Left renal pelvis (tissue), 4 donors: ENCODE data around the gene CYP39A1. TPM values are rescaled to one million over a fixed set of nuclear protein-coding genes. Genes with fewer than 3 reads are reported as not detected.

Experiments used
- DNase-seq, 4 donors: peaks; one replicate each; pipeline ENCODE4 v3.0.0-alpha.2; 2013; ENCODE audit warnings: low read depth in 4 of 4, low spot score in 3 of 4
- polyA plus RNA-seq, 4 donors: library from polyadenylated mRNA; unstranded; fragments of 120-200 nt; gene quantifications; one replicate each; pipeline ENCODE4 v1.2.1, GENCODE V29; 2013; ENCODE audit not compliant: insufficient read length in 4 of 4

The CYP39A1 gene
- polyA plus RNA-seq, 4 donors = 8.1 to 13.6 (median 8.7) TPM

DNA sequence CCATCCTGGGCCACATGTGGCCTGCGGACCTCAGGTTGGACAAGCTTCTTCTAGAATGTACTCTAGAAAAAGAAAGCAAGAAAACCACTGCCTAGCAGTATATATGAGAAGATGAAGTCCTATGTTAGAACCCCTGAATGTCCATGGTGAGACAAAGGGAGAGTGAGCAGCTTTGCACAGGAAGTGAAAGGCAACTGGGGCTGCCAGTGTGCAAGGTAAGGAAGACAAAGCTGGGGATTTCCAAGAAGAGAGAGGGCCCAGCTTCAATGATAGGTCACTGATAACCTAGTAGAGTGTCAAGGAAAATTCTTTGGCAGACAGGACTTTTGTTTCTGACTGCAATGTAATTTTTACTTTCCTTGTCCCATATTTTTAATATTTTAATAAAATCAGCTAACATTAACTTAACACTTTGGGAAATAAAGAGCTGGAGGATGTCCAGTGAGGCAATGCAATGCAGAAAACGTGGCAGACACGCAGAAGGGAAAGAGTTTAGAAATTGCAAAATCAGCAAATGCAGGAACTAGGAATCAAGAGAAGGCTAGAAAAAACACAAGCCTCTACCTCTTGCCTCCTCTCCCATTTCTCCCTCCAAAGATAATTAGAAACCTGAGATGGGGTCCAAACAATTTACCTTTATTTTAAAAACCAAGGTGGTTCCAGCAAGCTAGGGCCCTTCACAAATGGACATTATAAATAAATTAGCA lies 47.4 kb downstream of the CYP39A1 start:
- DNase-seq = no peak

DNA sequence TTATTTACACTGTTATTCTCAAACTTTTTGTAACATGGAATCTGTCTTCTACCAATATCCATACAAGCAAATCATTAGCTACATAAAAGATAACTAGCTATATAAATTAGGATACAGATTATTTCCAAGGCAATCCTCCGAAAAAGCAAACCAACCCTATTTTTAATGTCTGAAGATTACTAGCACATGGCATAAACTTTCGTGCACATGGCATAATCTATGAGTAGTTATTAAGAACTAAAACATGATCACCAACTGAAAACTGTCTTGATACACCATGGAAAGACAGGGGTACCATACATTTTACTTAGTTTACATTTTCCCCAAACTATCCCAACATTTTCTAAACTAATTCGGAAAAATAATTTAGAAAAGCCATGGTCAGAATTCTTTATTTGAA lies 54.4 kb downstream of the CYP39A1 start:
- no peak for DNase-seq

DNA sequence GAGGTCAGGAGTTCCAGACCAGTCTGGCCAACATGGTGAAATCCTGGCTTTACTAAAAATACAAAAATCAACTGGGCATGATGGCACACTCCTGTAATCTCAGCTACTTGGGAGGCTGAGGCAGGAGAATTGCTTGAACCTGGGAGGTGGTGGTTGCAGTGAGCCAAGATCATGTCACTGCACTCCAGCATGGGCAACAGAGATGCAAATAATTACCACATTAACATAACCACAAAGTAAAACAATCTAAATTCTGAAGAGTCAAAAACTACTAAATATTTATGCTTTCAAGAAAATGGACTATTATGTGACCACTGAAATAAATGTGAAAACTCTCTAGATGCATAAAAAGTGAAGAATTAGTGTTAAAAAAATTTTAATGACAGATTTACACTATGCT lies 59.9 kb downstream of the CYP39A1 start:
- no peak for DNase-seq

DNA sequence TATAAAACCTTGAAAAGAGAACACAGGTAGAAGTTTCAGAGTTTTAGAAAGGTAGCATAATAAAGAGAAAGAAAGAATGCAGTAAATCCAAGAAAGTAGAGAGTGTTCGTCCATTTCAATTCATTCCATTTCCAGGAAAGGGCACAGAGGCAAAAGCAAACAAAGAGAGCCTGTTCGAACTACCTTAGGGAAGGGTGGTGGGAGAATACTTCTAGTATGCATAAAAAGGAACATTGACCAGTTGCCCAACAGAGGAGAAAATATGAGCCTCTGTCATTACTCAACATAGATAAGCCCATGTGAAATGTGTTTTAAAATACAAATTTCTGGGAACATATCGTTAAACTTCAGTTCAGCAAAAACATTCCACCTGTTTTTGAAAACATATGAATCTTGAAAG lies 60.6 kb downstream of the CYP39A1 start:
- DNase-seq = no peak

DNA sequence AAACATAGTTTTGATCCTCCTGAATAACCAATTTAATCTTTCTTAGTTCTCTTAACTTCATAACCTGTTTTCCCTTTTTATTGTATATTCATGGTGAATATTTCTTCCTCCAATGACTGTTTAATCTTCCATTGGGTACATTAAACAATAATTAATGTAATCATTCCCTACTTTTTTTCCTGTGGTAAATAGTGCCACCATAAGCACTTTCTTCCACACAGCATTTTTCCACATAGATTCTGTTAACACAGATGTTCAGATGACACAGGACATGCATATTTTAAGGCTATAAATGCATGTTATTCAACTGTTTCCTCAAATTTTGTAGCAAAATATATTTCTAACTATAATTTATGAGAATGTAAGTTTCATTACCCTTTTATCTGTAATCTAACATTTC lies 61.9 kb downstream of the CYP39A1 start:
- no peak for DNase-seq

DNA sequence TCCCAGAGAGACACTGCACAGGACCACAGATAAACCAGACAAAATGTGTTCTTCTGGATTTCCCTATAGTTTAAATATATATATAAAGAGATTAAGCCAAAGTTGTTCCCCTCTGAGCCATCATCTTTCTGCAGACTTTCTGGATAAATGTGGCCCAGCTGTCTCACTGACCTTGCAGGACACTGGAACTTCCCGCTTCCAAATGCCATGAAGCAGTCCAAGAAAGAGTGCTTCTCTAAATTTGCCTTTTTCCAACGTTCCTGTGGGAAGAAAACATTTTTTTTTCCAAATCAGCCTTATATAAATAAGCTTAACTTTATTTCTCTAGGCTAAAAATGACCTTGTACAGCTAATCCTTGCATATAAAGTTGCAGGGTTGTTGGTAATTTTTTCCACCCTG lies 65.7 kb downstream of the CYP39A1 start:
- no peak for DNase-seq

DNA sequence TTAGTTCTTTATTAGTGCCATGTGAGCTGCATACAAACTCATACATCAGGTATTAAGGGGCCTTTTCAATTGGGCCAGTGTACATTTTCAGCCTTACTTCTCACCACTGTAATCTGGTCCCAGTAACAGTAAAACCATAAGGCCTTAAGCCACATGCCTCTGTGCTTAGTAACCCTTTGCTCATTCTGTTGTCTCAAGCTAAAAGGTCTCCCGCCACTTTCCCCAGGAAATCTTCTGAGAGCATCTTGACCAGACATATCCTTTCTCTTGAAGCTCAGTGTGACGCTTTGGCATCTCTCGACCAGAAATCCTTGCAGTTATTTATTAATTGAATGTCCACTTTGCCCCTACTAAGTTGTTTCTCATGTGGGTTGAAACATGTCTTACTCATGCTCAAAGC lies 68.0 kb downstream of the CYP39A1 start:
- DNase-seq = no peak

DNA sequence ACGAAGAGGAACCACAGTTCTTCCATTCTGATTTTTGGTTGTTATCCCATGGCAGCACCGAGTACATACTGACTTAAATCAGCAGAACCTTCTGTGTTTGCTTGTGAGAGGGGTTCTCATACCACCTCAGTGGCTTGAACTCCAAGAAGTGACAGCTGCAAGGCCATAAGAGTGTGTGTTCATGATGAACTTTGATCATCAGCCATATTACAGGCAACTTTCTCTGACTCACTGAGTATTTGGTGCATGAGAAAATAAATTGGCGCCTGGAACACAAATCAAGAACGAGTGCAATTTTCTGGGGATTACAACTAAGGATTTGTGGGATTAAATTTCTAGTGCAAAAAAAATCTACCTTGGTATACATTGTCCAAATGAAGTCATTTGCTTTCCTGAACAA lies 68.9 kb downstream of the CYP39A1 start:
- DNase-seq = no peak

DNA sequence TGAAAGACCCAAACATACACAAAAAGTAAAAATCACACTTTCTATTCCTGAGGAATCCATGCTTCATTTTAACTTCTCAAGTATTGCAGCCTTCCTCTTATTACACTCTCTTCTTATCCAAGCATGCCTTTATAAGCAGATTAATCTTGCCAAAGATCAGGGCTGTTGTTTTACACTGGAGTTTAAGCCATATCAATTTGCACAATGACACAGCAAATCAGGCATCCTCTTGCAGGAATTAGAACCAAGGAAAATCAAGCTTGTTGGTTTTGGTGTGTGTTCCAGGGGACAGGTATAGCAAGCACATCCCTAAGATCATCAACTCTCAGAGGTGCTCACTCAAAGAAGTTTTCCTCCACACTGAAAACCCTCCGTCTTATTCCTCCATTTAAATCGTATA lies 69.5 kb downstream of the CYP39A1 start:
- DNase-seq = no peak

DNA sequence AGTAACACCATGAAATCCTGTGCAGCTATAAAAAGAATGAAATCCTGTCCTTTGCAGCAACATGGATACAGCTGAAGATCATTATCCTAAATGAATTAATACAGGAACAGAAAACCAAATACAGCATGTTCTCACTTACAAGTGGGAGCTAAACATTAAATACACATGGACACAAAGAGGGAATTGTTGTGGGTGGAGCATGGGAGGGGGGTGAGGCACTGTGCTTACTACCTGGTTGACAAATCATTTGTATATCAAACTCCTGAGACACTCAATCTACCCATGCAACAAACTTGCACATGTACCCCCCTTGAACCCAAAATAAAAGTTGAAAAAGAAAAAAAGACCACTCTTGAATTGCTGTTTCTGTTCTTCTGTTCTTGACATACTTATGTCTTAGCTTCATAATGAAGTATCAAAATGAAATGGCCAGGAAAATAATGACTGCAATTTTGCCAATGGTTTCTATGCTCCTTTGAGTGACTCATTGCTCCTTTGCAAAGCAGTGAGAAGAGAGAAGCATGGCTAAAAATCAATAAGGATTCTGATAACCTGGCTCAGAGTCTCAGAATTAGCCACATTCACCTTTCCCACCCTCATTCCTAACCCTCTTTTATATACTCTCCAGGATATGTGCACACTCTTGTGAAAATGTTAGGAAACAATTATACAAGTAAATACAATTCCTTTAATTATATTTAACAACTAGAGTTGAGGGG lies 71.0 kb downstream of the CYP39A1 start:
- no peak for DNase-seq

DNA sequence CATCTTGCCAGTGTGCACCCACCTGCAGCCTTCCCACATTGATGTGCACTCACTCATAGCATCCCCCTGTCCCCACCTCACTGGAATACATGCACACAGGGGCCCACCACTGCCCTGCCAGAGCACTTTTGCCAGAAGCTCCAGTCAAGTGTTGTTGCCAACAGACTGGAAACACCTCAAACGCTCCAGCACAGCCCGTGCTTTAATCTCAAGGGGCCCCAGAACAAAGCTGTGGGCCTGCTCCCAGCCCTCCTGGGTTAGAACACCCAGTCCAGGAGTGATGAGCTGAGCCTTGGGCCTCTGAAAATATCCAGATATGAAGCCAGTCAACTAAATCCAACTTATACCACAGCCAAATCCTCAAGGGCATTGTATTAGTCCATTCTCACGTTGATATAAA lies 77.1 kb downstream of the CYP39A1 start:
- DNase-seq = no peak

DNA sequence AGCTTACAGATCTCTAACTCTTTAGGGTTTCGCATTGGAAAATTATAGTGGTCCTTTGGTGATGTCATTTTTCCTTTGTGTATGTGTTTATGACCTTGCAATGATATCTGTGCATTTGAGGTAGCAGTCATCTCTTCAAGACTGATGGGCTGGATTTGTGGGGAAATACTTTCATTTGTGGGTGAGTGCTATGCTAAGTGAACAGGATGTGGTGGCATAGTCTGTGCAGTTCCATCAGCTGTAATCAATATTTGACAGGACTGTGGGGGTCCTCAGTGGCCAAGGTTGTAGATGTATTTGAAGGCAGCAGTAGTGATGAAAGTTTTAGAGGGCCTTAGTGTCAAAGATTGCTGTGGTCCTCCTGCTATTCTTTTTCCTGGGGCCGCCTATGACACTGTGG lies 79.5 kb downstream of the CYP39A1 start:
- no peak for DNase-seq

DNA sequence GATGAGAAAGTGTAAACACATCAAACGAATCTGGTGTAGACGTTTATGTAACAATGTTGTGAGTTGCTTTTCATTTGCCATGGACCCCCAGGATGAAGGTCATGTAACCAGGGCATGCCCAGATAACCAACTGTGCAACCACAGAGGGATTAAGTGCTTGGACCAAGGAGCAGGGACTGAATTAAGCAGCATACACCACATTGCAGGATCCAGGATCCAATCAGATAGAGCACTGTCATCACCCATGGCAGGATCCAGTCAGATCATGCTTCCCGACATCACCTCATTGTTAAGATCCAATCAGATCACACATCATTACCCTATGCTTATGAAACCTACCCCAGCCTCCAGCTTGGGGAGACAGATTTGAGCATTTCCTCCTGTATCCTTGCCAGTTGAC lies 87.1 kb downstream of the CYP39A1 start:
- no peak for DNase-seq

DNA sequence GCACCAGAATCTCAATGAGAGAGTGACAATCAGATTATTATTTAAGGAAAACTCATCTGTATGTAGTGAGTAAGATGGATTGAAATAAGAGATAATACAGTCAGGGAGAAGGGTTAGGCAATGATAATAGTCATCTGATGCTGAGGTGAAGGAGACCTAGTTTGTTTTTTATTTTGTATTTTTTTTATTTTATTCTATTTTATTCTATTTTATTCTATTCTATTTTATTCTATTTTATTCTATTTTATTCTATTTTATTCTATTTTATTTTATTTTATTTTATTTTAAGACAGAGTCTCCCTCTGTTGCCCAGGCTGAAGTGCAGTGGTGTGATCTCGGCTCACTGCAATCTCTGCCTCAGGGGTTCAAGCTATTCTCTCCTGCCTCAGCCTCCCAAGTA lies 88.7 kb downstream of the CYP39A1 start:
- no peak for DNase-seq

DNA sequence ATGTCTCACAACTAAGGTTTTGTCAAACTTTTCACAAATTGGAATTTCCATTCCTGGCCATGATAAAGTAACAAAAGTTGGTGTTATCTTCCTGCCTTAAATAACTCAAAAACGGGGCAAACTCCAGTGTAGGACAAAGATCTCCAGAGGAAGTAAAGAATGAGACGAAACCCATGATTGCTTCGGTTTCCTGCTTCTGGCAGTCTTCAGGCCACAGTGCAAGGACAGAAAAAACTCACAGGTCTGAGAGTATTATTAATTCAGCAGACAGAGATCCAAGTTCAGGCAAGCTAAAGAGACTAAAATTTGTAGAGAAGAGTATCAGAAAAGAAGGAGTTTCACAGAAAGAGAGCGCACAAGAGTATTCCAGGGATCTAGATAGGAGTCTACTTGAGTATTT lies 96.6 kb downstream of the CYP39A1 start:
- DNase-seq = no peak

DNA sequence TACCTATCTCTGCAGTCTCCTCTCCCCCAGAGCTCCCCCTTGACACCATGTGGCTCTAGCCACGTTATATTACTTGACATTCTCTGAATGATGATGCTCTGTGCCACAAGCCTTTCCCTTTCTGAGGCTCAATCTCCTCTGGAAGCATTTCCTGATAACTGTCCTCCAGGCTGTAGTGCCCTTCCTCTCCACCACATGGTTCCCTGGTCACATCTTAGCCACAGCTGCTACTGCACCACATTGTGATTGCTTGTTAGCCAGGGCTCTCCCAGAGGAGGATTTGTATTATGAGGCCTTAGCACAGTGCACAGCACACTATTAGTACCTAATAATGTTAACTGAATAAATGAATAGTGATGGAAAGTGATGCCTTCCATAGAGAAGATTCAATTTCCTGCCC lies 97.5 kb downstream of the CYP39A1 start:
- DNase-seq = no peak

DNA sequence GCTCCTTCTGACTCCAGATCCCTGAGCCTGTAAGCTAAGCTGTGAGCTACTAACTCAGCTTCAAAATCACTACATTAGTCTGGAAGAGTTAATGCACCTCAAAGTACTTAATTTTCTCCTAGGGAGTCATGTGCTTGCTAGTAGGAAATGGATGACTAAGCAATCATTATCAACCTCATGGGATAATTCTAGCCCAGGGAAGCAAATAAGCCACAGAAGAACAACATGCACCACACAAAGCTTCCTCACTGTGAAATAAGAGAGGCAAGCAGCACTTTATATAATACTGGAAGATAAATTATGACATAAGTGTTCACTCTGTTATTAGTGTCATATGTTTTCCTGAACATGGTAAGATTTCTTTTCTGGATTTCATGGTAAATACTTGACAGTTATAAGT lies 103.5 kb downstream of the CYP39A1 start:
- DNase-seq = no peak

DNA sequence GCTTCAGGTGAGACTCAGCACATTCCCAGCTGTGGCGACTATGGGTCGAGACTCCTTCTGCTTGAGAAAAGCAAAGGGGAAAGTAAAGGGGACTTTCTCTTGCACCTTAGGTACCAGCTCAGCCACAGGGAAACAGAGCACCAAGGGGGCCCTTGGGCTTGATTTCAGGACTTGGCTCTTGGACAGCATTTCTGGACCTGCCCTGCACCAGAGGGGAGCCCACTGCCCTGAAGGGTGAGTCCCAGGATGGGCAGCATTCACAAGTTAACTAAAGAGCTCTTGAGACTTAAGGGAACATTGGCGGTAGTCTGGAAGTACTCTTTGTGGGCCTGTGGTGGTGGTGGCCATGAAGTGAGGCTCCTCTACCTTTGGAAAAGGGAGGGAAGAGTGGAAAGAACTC lies 111.1 kb downstream of the CYP39A1 start:
- DNase-seq = no peak

DNA sequence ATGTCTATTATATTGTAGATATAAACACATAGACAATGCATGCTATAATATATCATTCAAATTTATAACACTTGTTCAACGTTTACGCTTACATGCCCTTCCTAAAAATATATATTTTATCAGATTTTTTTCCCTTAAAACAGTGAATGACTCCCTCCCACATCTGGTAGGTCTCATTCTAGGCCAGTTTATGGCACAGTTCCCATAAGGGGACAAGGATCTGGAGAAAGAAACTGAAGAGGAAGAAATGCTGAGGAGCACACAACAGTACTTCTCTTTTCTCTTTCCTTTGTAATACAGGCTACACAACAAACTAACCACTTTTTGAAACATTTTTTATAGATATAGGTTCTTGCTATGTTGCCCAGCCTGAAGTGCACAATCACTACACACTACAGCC lies 112.8 kb downstream of the CYP39A1 start:
- peak in 2 of 4 donors; percentile 15 to 19 for DNase-seq

DNA sequence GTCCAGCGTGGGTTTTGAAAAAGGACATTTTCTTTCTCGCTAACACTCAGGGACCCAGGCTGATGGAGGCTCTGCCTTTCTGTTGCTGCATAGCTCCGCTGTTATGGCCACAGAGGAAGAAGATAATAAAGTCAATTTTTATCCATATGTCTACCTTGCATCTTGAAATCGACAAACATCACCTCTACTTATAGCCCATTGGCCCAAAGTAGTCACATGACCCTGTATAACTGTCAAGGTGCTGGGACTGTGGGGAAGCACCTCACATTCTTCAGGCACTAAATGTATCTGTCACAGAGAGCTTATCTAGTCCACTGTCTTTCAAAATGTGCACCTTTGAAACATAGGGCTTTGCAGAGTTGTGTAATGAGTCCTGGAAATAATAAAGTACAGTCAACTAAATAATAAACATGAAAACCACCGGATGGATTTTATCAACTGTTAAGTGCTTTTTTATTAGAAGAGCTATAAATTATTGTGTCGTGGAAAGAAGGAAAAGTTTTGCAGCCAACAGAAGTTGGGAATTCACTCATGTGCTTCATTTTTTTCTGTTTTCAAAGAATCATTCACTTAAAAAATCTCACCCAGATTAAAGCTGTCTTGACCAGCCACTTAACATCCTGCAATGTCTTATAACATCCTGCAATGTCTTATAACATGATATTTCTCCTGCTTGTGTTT lies 113.7 kb downstream of the CYP39A1 start:
- DNase-seq = peak in 2 of 4 donors; percentile 24 to 27

DNA sequence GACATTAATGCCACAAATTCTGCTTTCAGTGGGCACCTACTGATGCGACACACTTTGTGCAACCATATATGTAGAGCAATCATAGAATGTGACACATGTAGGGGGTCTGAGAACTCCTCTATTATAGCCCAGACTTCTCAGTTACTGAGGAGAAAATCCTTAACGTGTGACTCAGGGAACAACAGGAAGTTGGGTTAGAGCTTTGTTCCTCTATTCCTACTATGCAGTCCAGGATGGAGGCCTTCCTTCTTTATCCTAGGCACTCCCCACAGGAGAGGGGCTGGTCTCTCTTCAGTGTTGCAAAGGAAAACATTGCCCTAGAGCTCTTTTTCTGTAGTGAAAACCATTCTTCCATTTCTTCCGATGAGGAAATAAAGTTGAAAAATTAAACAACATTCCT lies 121.7 kb downstream of the CYP39A1 start:
- no peak for DNase-seq
